ENCODE results near the gene UROC1.

Gene UROC1

DNA sequence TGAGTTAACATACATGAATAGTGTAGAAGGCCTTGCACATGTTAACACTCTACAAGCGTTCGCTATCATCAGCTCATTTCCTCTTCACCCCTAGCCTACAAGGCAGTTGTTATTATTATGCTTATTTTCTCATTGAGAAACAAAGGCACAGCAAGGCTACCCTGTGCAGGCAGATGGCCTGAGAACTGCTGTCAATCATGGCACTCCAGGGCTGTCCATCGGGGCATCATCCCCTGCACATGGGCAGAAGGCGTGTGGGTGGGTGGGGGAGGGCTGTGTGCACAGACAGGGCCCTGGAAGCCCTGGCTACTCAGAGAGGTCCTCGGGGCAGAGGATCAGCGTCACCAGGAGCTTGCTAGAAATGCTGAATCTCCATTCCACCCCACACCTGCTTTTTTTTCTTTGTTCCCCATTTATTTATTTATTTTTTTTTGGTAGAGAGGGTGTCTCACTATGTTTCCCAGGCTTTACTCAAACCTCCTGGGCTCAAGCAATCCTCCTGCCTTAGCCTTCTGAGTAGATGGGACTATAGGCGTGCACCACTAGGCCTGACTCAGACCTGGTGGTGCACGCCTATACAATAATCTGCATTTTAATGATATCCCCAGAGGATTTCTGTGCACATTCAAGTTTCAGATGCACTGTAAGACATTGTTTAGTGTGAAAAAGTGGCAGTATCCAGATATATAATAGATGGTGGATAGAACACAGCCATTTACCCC is 32.2 kb downstream of the UROC1 start:
- H3K4me3 ChIP-seq (replicated peaks; ENCODE audit: insufficient read depth, low read length) = no peak overlapping the region
- TF ChIP-seq POLR2AphosphoS5 (IDR thresholded peaks at IDR 0.05; ENCODE audit: low read depth) = no peak
- TF ChIP-seq, protein P1, sequence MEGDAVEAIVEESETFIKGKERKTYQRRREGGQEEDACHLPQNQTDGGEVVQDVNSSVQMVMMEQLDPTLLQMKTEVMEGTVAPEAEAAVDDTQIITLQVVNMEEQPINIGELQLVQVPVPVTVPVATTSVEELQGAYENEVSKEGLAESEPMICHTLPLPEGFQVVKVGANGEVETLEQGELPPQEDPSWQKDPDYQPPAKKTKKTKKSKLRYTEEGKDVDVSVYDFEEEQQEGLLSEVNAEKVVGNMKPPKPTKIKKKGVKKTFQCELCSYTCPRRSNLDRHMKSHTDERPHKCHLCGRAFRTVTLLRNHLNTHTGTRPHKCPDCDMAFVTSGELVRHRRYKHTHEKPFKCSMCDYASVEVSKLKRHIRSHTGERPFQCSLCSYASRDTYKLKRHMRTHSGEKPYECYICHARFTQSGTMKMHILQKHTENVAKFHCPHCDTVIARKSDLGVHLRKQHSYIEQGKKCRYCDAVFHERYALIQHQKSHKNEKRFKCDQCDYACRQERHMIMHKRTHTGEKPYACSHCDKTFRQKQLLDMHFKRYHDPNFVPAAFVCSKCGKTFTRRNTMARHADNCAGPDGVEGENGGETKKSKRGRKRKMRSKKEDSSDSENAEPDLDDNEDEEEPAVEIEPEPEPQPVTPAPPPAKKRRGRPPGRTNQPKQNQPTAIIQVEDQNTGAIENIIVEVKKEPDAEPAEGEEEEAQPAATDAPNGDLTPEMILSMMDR (IDR thresholded peaks at IDR 0.05; ENCODE audit: insufficient read depth, low read length) = no peak
- TF ChIP-seq, protein P2, sequence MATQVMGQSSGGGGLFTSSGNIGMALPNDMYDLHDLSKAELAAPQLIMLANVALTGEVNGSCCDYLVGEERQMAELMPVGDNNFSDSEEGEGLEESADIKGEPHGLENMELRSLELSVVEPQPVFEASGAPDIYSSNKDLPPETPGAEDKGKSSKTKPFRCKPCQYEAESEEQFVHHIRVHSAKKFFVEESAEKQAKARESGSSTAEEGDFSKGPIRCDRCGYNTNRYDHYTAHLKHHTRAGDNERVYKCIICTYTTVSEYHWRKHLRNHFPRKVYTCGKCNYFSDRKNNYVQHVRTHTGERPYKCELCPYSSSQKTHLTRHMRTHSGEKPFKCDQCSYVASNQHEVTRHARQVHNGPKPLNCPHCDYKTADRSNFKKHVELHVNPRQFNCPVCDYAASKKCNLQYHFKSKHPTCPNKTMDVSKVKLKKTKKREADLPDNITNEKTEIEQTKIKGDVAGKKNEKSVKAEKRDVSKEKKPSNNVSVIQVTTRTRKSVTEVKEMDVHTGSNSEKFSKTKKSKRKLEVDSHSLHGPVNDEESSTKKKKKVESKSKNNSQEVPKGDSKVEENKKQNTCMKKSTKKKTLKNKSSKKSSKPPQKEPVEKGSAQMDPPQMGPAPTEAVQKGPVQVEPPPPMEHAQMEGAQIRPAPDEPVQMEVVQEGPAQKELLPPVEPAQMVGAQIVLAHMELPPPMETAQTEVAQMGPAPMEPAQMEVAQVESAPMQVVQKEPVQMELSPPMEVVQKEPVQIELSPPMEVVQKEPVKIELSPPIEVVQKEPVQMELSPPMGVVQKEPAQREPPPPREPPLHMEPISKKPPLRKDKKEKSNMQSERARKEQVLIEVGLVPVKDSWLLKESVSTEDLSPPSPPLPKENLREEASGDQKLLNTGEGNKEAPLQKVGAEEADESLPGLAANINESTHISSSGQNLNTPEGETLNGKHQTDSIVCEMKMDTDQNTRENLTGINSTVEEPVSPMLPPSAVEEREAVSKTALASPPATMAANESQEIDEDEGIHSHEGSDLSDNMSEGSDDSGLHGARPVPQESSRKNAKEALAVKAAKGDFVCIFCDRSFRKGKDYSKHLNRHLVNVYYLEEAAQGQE (IDR thresholded peaks at IDR 0.05; ENCODE audit: insufficient replicate concordance, low read depth) = no peak
- no peak for TF ChIP-seq SPI1 (IDR thresholded peaks at IDR 0.05; ENCODE audit: borderline replicate concordance, low read depth)
- TF ChIP-seq GABPA (IDR thresholded peaks at IDR 0.05; ENCODE audit: low read depth) = no peak
- no peak for DNase-seq (ENCODE audit: low read depth in 1 of 2, low spot score in 1 of 2)
- H3K27me3 ChIP-seq (ENCODE audit: insufficient read depth, poor library complexity, severe bottlenecking) = no peaks in the 10 kb centered on the region
- no peak overlapping the region; the same call in 1 of the 2 replicates for H3K27ac ChIP-seq (replicated peaks)

DNA sequence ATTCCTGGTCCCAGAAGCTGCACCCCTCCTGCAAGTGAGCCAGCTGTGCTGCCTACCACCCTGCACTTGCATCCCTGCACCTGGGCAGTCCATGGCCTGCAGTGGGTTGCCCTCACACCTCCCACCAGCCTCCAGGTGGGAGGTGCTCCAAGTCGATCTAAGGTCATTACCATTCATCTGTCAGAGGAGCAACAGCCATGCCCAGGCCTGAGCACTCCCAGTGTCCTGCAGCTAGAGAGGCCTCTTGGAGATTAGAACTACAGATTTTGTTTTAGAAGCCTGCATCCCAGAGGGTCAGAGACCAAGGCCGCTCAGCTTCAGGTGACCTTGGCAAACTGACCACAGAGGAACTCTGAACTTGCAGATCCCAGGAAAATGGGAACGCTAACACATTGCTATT is 32.9 kb downstream of the UROC1 start:
- peak overlapping the region; percentile 22 for H3K27ac ChIP-seq (replicated peaks)
- H3K4me3 ChIP-seq (replicated peaks; ENCODE audit: insufficient read depth, low read length) = no peak overlapping the region
- TF ChIP-seq, protein P2 (IDR thresholded peaks at IDR 0.05; ENCODE audit: insufficient replicate concordance, low read depth) = no peak
- TF ChIP-seq GABPA (IDR thresholded peaks at IDR 0.05; ENCODE audit: low read depth) (no peak), POLR2AphosphoS5 (IDR thresholded peaks at IDR 0.05; ENCODE audit: low read depth) (no peak), SPI1 (IDR thresholded peaks at IDR 0.05; ENCODE audit: borderline replicate concordance, low read depth) (no peak)
- TF ChIP-seq, protein P1 (IDR thresholded peaks at IDR 0.05; ENCODE audit: insufficient read depth, low read length) = no peak
- DNase-seq (ENCODE audit: low read depth in 1 of 2, low spot score in 1 of 2) = no peak
- no peaks in the 10 kb centered on the region for H3K27me3 ChIP-seq (ENCODE audit: insufficient read depth, poor library complexity, severe bottlenecking)

DNA sequence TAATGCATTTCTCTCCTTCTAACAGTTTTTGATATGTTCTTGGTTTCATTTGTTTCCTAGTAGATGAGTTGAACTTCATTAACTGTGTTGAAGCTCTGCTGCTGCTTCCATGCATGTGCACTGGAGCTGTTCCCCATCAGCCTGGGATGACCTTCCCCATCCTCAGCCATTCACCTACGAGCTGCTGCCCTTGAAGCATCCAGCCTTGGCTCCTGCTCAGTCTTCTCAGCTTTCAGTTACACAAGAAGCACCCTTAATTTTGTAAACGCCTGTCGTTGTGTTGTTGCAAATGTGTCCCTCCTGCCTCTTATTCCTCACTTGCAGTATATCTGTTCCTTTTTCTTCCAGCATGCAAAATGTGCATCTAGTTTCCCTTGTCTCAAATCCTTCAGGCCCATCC is 33.4 kb downstream of the UROC1 start:
- peak in 1 of 2 experiments; percentile 47 for DNase-seq (ENCODE audit: low read depth in 1 of 2, low spot score in 1 of 2)
- no peak for TF ChIP-seq SPI1 (IDR thresholded peaks at IDR 0.05; ENCODE audit: borderline replicate concordance, low read depth)
- no peak for TF ChIP-seq POLR2AphosphoS5 (IDR thresholded peaks at IDR 0.05; ENCODE audit: low read depth)
- TF ChIP-seq, protein P1 (IDR thresholded peaks at IDR 0.05; ENCODE audit: insufficient read depth, low read length) = no peak
- TF ChIP-seq GABPA (IDR thresholded peaks at IDR 0.05; ENCODE audit: low read depth) = no peak
- TF ChIP-seq, protein P2 (IDR thresholded peaks at IDR 0.05; ENCODE audit: insufficient replicate concordance, low read depth) = no peak
- peak overlapping the region; percentile 22 for H3K27ac ChIP-seq (replicated peaks)
- no peak overlapping the region for H3K4me3 ChIP-seq (replicated peaks; ENCODE audit: insufficient read depth, low read length)
- no peaks in the 10 kb centered on the region for H3K27me3 ChIP-seq (ENCODE audit: insufficient read depth, poor library complexity, severe bottlenecking)

Measured in HL-60 (cell line).